MM.1S (cell line): ENCODE data around the gene BAAT.
"Not testable (repeated sequence)": the region's sequence is repeated elsewhere in the genome, so short reads cannot be mapped to it uniquely, and the experiment has no call there.

Experiments used
- DNase-seq: peaks from one replicate; pipeline ENCODE4 v3.0.0-alpha.2; 2015
- H2AFZ ChIP-seq: fragments of 300-600 bp; sonication (generic); 2 replicates; pipeline ENCODE4 v1.6.0; 2016; ENCODE audit warnings: antibody characterized with exemption, low read length
- H3F3A ChIP-seq: fragments of 300-600 bp; sonication (generic); 2 replicates; pipeline ENCODE4 v1.6.1; 2016; ENCODE audit warnings: mild to moderate bottlenecking, antibody characterized with exemption, low read length, moderate library complexity, mixed read lengths; ENCODE audit not compliant: insufficient read depth
- H3K27ac ChIP-seq: fragments of 300-600 bp; sonication (generic); 2 replicates; pipeline ENCODE4 v1.5.1; 2016; ENCODE audit warnings: mild to moderate bottlenecking, low read length
- H3K27me3 ChIP-seq: fragments of 300-600 bp; sonication (generic); replicated peaks from 2 replicates; pipeline ENCODE4 v1.6.0; 2016; ENCODE audit warnings: low read length; ENCODE audit not compliant: insufficient read depth
- H3K36me3 ChIP-seq: fragments of 300-600 bp; sonication (generic); replicated peaks from 2 replicates; pipeline ENCODE4 v1.6.1; 2016; ENCODE audit warnings: mild to moderate bottlenecking, low read length, mixed read lengths; ENCODE audit not compliant: insufficient read depth
- H3K4me1 ChIP-seq: fragments of 300-600 bp; sonication (generic); 2 replicates; pipeline ENCODE4 v1.6.1; 2016; ENCODE audit warnings: low read length, mixed read lengths
- H3K4me2 ChIP-seq: fragments of 300-600 bp; sonication (generic); 2 replicates; pipeline ENCODE4 v1.6.0; 2016; ENCODE audit warnings: low read depth, low read length
- H3K4me3 ChIP-seq: fragments of 300-600 bp; sonication (generic); 2 replicates; pipeline ENCODE4 v1.5.1; 2016; ENCODE audit warnings: low read length, mixed read lengths
- H3K79me2 ChIP-seq: fragments of 300-600 bp; sonication (generic); 2 replicates; pipeline ENCODE4 v1.6.1; 2016; ENCODE audit warnings: mixed run types, low read length, mixed read lengths
- H3K9ac ChIP-seq: fragments of 300-600 bp; sonication (generic); 2 replicates; pipeline ENCODE4 v1.6.1; 2016; ENCODE audit warnings: low read length, mixed read lengths
- H3K9me2 ChIP-seq: fragments of 300-600 bp; sonication (generic); replicated peaks from 2 replicates; pipeline ENCODE4 v1.6.1; 2016; ENCODE audit warnings: mild to moderate bottlenecking, low read length, mixed read lengths; ENCODE audit not compliant: insufficient read depth
- H3K9me3 ChIP-seq: fragments of 300-600 bp; sonication (generic); replicated peaks from 2 replicates; pipeline ENCODE4 v1.6.1; 2016; ENCODE audit warnings: mild to moderate bottlenecking, low read length, mixed read lengths; ENCODE audit not compliant: insufficient read depth
- H4K20me1 ChIP-seq: fragments of 300-600 bp; sonication (generic); 2 replicates; pipeline ENCODE4 v1.6.1; 2016; ENCODE audit warnings: mild to moderate bottlenecking, low read length, moderate library complexity, mixed read lengths; ENCODE audit not compliant: insufficient read depth
- EZH2 ChIP-seq: fragments of 300-600 bp; sonication (generic); optimal IDR thresholded peaks from 2 replicates; pipeline ENCODE3; 2017; ENCODE audit warnings: low read depth, mild to moderate bottlenecking, antibody characterized with exemption, low read length, mixed read lengths
- EZH2phosphoT487 ChIP-seq: fragments of 300-600 bp; sonication (generic); IDR thresholded peaks from 2 replicates; pipeline ENCODE4 v1.6.1; 2018; ENCODE audit warnings: antibody characterized with exemption, low read length
- TF ChIP-seq, protein P1 (sequence below): fragments of 300-600 bp; sonication (generic); IDR thresholded peaks from 2 replicates; pipeline ENCODE4 v1.5.1; 2016; ENCODE audit warnings: antibody characterized with exemption, low read length, mixed read lengths

The BAAT gene

DNA sequence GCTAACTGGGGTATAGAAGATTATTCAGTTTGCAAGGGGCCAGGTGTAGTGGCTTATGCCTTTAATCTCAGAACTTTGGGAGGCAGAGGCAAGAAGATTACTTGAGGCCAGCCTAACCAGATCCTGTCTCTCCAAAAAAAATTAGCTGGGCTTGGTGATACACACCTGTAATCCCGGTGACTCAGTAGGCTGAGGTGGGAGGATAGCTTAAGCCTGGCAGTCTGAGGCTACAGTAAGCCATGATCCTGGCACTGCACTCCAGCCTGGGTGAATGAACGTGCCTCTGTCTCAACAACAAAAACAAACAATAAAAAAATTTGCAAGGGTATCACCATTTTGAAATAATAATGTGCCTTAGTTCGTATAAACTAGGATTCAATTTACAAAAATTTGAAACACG is 51.3 kb downstream of the BAAT start:
- Histone ChIP-seq H3F3A (no peaks in the 10 kb centered on the region), H3K4me1 (no peaks in the 10 kb centered on the region), H3K9me2 (no peaks in the 10 kb centered on the region), H3K9ac (no peak overlapping the region), H3K4me2 (no peak overlapping the region), H2AFZ (no peak overlapping the region), H3K27ac (no peak overlapping the region), H4K20me1 (no peaks in the 10 kb centered on the region), H3K27me3 (no peaks in the 10 kb centered on the region), H3K9me3 (no peaks in the 10 kb centered on the region), H3K4me3 (no peak overlapping the region), H3K79me2 (no peaks in the 10 kb centered on the region), H3K36me3 (no peaks in the 10 kb centered on the region)
- TF ChIP-seq, protein P1, sequence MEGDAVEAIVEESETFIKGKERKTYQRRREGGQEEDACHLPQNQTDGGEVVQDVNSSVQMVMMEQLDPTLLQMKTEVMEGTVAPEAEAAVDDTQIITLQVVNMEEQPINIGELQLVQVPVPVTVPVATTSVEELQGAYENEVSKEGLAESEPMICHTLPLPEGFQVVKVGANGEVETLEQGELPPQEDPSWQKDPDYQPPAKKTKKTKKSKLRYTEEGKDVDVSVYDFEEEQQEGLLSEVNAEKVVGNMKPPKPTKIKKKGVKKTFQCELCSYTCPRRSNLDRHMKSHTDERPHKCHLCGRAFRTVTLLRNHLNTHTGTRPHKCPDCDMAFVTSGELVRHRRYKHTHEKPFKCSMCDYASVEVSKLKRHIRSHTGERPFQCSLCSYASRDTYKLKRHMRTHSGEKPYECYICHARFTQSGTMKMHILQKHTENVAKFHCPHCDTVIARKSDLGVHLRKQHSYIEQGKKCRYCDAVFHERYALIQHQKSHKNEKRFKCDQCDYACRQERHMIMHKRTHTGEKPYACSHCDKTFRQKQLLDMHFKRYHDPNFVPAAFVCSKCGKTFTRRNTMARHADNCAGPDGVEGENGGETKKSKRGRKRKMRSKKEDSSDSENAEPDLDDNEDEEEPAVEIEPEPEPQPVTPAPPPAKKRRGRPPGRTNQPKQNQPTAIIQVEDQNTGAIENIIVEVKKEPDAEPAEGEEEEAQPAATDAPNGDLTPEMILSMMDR = no peak
- TF ChIP-seq EZH2 (no peak), EZH2phosphoT487 (no peak)
- DNase-seq = no peak

DNA sequence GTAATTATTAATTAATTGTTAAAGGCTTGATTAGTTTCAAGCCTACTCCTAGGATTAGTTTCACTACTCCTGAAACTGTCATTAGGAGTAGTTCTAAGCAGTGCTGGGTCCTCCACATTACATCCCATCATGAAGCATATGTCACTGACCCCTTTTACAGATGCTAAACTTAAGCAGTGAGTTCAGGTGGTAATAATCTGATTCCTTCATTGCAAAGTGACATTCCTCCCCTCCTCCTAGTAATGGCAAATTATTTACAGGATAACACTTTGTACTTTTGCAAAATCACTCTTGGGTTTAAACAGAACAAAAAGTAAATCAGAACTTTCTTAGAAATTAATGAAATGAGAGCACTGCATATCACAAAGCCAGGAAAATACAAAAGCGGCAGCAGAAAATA is 52.4 kb downstream of the BAAT start:
- no peak overlapping the region for H2AFZ ChIP-seq
- no peaks in the 10 kb centered on the region for H3K79me2 ChIP-seq
- no peaks in the 10 kb centered on the region for H3K36me3 ChIP-seq
- no peak overlapping the region for H3K27ac ChIP-seq
- H3K27me3 ChIP-seq = no peaks in the 10 kb centered on the region
- H4K20me1 ChIP-seq = no peaks in the 10 kb centered on the region
- no peak overlapping the region for H3K4me2 ChIP-seq
- no peaks in the 10 kb centered on the region for H3K4me1 ChIP-seq
- no peak overlapping the region for H3K9ac ChIP-seq
- H3F3A ChIP-seq = no peaks in the 10 kb centered on the region
- TF ChIP-seq, protein P1 = no peak
- TF ChIP-seq EZH2phosphoT487 (no peak), EZH2 (no peak)
- no peaks in the 10 kb centered on the region for H3K9me2 ChIP-seq
- no peak for DNase-seq
- H3K4me3 ChIP-seq = no peak overlapping the region
- H3K9me3 ChIP-seq = no peaks in the 10 kb centered on the region

DNA sequence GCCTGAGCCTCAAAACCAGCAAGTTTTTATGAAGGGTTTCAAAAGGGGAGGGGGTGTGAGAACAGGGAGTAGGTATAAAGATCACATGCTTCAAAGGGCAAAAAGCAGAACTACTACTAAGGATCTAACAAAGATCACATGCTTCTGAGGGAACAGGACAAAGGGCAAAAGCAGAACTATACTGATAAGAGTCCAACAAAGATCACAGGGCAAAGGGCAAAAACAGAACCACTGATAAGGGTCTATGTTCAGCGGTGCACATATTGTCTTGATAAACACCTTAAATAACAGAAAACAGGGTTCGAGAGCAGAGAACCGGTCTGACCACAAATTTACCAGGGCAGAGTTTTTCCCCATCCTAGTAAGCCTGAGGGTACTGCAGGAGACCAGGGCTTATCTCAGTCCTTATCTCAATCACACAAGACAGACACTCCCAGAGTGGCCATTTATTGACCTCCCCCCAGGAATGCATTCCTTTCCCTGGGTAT is 57.3 kb downstream of the BAAT start:
- H3K4me2 ChIP-seq, DNase-seq, H3K36me3 ChIP-seq, H3K9me2 ChIP-seq, H3K4me3 ChIP-seq, H3K27me3 ChIP-seq, H2AFZ ChIP-seq, H3F3A ChIP-seq, H4K20me1 ChIP-seq, H3K9ac ChIP-seq, H3K9me3 ChIP-seq, H3K27ac ChIP-seq, H3K79me2 ChIP-seq: not testable (repeated sequence)
- peaks cover 12% of the 10 kb centered on the region for H3K4me1 ChIP-seq

DNA sequence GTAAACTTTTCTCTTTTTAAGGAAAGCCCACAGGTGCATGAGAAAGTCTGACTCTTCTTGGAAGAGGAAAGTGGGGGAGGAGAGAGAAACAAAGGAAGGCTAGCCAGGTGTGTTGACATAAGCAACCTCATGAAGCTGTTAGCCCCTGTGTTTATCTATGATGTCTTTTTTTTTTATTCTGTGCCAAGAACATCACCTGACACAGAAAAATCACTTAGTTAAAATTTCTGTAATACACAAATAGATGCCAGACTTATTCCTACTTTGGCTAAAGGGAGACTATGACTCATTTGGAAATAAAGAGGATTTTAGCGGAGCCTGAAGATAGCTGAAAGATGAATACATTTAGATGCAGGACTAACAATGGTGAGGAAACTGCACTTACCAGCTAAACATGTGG is 58.3 kb downstream of the BAAT start:
- no peak overlapping the region for H3K9ac ChIP-seq
- no peak overlapping the region for H3K4me3 ChIP-seq
- no peaks in the 10 kb centered on the region for H3K27me3 ChIP-seq
- H3K79me2 ChIP-seq = no peaks in the 10 kb centered on the region
- H3K9me3 ChIP-seq = no peaks in the 10 kb centered on the region
- H3K4me1 ChIP-seq = peaks cover 12% of the 10 kb centered on the region
- no peak overlapping the region for H2AFZ ChIP-seq
- DNase-seq = peak; percentile 21
- no peaks in the 10 kb centered on the region for H3K9me2 ChIP-seq
- no peak overlapping the region for H3K27ac ChIP-seq
- peak overlapping the region; percentile 12; the same call in 1 of the 2 replicates for H3K4me2 ChIP-seq
- H4K20me1 ChIP-seq = no peaks in the 10 kb centered on the region
- no peaks in the 10 kb centered on the region for H3K36me3 ChIP-seq
- no peaks in the 10 kb centered on the region for H3F3A ChIP-seq
- no peak for TF ChIP-seq EZH2phosphoT487
- TF ChIP-seq, protein P1 = no peak
- TF ChIP-seq EZH2 = no peak
